GM18498 (cell line): ENCODE results near the gene ITGA8.
"Not testable (repeated sequence)": the region's sequence is repeated elsewhere in the genome, so short reads cannot be mapped to it uniquely, and the experiment has no call there.

Source experiments
- ATAC-seq: cut with Tn5 transposase; IDR thresholded peaks from one replicate; pipeline ENCODE4 v1.9.1; 2021; ENCODE audit warnings: mild to moderate bottlenecking, moderate library complexity; ENCODE audit not compliant: unreplicated experiment

The ITGA8 gene

GRCh38 chr10:15719899-15720634 is at the start of gene ITGA8:
ITGA8 (minus strand) TSS chr10:15719922; CDS start chr10:15719771, 151 bp downstream.
- ATAC-seq, result no peak

DNA sequence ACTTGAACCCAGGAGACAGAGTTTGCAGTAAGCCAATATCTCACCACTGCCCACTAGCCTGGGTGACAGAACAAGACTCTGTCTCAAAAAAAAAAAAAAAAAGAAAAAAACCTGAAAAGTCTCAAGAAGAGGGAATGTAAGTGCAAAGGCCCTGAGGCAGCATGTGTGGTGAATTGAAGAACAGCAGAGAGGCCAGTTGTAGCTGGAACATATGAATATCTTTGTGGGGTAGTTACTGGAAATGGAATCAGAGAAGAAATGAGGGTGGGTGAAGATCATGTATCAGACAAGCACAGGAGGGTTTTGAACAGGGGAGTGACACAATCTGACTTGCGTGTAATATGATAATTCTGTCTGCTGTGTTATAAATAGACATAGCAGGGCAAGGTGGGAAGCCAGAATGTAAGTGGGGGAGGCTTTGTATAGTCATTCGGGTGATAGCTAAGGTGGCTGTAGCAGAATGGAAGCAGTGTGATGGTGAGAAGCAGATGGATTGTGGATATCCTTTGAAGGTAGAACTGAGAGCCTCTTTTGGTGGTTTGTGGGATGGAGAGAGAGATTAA is 45.3 kb upstream of the ITGA8 start:
- no peak for ATAC-seq

GRCh38 chr10:15763006-15763405 is 43.3 kb upstream of the ITGA8 start:
- no peak for ATAC-seq

GRCh38 chr10:15762239-15762638 is 42.5 kb upstream of the ITGA8 start:
- not testable (repeated sequence) for ATAC-seq

DNA sequence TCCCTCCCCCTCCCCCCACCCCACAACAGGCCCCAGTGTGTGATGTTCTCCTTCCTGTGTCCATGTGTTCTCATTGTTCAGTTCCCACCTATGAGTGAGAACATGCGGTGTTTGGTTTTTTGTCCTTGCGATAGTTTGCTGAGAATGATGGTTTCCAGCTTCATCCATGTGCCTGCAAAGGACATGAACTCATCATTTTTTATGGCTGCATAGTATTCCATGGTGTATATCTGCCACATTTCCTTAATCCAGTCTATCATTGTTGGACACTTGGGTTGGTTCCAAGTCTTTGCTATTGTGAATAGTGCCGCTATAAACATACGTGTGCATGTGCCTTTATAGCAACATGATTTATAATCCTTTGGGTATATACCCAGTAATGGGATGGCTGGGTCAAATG is 41.5 kb upstream of the ITGA8 start:
- not testable (repeated sequence) for ATAC-seq

- ATAC-seq, result no peak
Measured at GRCh38 chr10:15760681-15761080, 41.0 kb upstream of the ITGA8 start.

DNA sequence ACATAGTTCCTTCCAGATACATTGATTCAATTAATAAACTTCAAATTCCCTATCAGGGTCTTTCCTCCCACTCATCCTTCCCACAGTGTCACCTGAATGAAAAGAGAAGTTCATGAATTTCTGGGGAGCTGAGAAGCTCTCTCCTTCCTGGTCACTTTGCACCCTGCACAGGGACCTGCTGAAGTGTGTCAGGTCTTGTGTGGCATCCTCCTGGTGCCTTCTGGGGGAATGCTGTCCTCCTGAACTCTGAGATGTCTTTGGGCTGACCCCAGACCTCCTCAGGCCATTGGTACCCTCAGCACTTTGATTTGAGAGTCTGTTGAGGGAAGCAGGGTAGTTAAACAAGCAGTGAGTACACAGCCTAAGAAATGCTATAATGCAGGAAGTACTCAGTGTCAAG is 39.5 kb upstream of the ITGA8 start:
- ATAC-seq, result no peak

GRCh38 chr10:15758618-15759017 is 38.9 kb upstream of the ITGA8 start:
- no peak for ATAC-seq

- no peak for ATAC-seq
Measured at GRCh38 chr10:15754937-15755336, 35.2 kb upstream of the ITGA8 start.

DNA sequence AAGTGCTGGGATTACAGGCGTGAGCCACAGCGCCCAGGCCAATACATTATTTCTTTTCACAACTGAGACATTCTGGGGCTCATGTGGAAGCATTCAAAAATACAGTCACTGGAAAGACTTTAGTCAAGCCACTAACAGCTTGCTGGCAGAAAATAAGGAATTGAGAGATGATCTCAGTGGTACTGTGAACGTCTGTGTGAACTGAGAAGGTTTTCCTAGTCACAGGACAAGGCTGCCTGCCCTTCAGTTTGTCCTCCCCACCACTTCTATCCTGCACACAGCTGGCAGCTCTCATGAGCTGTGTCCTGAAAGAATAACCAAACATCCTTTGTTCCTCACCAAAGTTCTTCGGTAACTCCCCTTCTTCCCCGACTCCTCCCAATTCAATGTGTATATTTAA is 31.3 kb upstream of the ITGA8 start:
- ATAC-seq, result no peak

GRCh38 chr10:15748126-15748525 is 28.4 kb upstream of the ITGA8 start:
- no peak for ATAC-seq

- no peak for ATAC-seq
Measured at GRCh38 chr10:15747632-15748031, 27.9 kb upstream of the ITGA8 start.

GRCh38 chr10:15745751-15746150 is 26.0 kb upstream of the ITGA8 start:
- no peak for ATAC-seq

DNA sequence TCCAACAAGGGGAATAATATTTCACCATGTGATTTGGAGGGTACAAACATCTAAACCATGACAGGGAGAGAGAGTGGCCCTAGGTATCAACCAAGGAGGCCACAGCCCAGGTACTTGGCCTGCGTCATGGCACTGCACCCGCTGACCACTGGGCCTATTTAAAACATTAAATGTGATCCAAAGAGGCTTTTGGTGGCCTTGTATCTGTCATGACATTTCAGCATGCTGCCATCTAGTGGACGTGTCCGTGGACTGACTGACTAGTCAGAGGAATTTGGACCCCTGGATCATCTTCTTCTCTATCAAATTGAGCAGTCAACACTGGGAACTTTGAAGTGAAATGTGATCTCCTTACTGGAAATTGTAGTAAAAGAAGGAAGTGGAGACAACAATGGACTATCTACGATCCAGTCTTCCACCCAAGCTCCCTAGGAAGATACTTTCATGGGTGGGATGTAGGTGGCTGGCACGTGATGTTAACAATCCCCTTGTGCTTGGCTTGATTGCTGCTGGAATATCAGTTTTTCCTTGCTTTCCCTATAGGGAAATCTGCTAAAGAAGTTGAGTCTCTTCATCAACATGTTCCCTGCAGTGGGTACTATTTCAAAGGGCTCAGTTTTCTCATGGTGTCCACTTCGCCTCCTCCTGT is 24.6 kb upstream of the ITGA8 start:
- ATAC-seq, result peak; percentile 65

GRCh38 chr10:15743443-15743842 is 23.7 kb upstream of the ITGA8 start:
- no peak for ATAC-seq

DNA sequence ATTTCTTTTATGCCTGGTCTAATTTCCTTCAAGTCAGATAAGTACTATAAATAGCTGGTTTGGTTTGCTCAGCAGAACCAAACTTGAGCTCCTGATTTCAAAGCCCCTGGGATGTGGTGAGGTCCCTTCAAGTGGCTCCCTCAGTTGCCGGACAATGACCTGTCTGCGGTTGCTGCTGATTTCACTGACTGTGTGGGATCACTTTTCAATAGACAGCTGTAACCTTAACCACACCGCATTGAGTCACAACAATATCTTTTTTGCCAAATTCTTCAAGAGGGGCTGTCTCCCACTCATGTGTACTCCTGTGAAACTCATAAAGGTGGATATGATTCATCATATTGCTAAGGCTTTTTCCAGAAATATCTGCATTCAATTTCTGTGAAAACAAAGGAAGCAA is 23.1 kb upstream of the ITGA8 start:
- no peak for ATAC-seq

- no peak for ATAC-seq
Measured at GRCh38 chr10:15742102-15742501, 22.4 kb upstream of the ITGA8 start.

GRCh38 chr10:15741581-15741980 is 21.9 kb upstream of the ITGA8 start:
- ATAC-seq, result no peak

DNA sequence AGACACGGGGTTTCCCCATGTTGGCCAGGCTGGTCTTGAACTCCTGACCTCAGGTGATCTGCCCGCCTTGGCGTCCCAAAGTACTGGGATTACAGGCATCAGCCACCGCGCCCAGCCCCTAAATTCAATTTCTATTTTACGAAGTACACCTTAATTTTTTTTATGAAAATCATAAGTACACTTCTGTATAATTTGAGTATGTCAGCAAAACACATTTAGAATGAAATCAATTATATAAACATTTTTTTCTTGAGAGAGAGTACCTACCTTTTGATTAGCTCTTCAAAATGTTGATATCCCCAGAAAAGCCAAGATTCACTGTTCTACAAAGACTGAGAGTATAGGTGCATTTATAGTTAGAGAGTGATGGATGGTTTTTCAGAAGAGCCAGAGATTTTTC is 20.5 kb upstream of the ITGA8 start:
- no peak for ATAC-seq

DNA sequence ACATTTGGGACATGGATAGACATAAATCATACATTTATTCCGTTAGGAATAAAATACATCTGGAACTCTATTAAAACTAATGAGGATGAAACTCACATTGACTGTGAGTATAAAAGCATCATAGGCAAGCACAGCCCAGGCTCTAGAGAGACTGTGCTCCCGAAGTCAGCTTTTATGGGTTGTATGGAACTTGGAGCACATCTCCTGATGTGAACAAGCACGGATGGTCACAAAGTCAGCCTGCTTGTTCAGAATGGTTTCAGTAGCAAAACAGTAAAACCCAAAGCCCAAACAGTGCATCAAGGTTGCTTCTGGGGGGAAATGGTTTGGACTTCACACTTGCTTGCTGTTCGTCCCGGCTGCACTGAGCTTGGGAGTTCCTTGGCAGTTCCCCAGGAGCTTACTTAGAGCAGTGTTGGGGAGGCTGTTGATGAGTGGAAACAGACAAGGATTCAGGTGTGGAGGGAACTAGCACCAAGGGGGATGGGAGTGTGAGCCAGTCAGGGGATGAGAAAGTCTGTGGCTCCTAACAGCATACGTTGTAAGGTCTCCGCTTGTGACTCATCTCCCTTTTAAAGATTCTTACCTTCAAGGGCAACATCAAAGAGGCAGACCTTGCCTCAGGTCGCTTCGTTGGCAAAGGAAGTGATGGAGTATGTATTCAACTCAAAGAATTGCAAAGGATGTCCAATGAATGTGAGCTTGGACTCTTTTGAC is 19.7 kb upstream of the ITGA8 start:
- no peak for ATAC-seq

- ATAC-seq, result no peak
Measured at GRCh38 chr10:15738270-15738925, 18.7 kb upstream of the ITGA8 start.
